Effector CD8-positive, alpha-beta T cell (primary cell): Measurements from ENCODE around the gene SHMT1.
"Not testable (repeated sequence)": the region's sequence is repeated elsewhere in the genome, so short reads cannot be mapped to it uniquely, and the experiment has no call there.

ENCODE experiments used
- DNase-seq: peaks from one replicate; lab custom pipeline; 2025; lab: John Stamatoyannopoulos, UW
- total RNA-seq, 4 experiments: gene quantifications; one replicate each; lab custom pipeline; 2026; lab: John Stamatoyannopoulos, UW

SHMT1 gene
- total RNA-seq: 13.8 to 22.8 (median 17.5) reads per million in 4 experiments

- peak; percentile 86 for DNase-seq
Measured at GRCh38 chr17:18363101-18364049, at the start of gene SHMT1. SHMT1 (minus strand) TSS chr17:18363550; CDS start chr17:18355981, 7,569 bp downstream.

DNA sequence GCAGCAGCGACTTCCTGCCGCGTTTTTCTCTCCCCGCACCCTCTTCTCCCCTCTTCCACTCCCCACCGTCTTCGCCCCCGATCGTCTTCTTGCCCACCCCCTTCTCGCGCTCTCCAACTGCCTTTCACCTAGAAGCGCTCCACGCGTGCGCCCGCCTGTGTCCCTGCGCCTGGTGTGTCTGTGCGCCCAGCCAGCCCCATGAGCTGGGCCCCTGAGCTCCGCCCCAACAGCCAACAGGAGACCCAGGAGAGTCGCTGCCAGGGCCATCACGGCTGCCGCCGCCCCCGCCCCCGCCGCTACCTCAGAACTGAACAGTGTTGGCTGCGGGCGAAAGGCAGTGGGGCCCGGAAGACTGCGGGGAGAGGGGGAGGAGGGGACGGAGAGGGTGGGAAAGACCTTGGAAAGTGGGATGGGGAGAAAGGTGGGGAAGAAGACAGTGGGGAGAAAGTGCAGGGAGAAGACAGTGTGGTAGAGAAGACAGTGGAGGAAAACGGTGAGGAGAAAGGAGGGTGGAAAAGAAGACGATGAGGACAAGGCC lies 48.7 kb upstream of the SHMT1 start:
- DNase-seq: not testable (repeated sequence)

DNA sequence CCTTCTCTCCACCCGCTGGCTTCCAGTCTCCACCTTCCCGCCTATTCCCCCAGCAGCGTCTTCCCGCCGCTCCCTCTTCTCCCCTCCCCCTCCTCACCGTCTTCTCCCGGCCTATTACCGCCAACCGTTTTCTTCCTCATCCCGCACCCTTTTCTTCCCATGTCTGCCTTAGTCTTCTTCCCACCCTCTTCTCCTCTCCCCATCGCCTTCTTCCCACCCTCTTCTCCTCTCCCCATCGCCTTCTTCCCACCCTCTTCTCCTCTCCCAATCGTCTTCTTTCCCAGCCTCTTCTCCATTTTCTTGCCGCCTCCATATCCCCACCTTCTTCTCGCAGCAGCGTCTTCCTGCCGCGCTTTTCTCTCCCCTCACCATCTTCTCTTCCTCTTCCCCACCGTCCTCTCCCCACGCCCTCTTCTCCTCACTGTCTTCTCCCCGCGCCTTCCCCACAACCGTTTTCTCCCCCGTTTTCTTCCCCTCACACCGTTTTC lies 48.1 kb upstream of the SHMT1 start:
- DNase-seq: not testable (repeated sequence)

GRCh38 chr17:18410736-18411135 lies 47.4 kb upstream of the SHMT1 start:
- DNase-seq: not testable (repeated sequence)

DNA sequence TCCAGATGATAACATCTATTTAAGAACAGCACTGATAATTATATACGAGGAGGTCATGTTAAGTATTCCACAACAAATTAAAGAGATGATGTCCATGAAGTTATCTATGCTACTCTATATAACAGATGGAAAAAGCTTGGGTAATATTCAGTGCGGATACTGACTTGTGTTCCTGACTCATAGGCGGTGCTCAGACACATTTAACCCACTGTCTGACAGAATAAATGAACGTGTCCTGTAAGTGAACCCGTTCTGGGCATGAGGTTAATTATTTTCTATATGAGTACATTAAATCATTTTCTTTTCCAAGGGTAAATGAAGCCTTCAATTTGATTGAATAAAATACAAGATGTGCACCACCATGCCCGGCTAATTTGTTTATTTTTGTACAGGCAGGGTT lies 46.0 kb upstream of the SHMT1 start:
- not testable (repeated sequence) for DNase-seq

GRCh38 chr17:18408906-18409305 lies 45.6 kb upstream of the SHMT1 start:
- not testable (repeated sequence) for DNase-seq

DNA sequence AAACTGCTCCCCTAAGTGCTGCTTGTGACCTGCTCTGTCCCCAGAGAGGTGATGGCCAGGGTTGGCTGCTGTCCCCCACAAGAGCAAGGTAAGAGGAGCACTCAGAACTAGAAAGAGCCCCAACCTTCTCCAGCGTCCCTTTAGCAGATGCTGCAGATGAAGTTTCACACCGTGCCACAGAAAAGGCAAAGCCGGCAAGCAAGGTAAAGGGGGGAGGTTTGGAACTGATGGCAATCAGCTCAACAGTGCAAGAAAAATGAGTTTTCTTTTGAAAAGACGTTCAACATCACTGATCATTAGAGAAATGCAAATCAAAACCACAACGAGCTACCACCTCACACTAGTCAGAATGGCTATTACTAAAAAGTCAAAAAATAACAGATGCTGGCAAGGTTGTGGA lies 40.3 kb upstream of the SHMT1 start:
- not testable (repeated sequence) for DNase-seq

- not testable (repeated sequence) for DNase-seq
Measured at GRCh38 chr17:18403166-18403565, 39.8 kb upstream of the SHMT1 start.

DNA sequence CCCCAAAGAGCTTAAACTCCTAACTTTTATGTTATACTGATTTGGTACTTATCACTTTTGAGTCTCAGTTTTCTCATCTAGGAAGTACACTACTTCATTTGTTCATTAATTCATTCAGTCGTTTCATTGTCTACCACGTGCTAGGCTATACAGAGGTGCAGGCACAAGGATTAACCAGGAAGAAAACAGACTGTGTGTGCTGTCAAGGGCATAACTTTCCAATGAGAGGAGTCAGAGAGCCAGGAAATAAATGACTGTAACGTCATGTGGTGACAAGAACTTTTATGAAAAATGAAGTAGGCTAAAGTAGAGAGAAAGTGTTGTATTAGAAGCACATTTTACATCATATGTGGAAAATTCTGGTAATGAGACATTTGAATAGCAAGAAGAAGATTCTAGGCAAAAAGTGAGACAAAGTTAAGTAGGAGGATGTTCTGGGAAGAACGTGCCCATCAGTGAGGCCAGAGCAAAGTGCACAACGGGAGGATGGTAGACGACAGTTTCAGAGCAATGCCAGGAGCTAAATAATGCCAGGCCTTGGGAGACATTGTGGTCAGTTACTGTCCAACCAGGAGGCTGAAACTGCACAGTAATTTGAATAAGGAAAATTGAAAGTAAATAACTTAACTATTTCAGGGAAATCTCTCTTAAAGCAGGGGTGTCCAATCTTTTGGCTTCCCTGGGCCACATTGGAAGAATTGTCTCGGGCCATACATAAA lies 38.7 kb upstream of the SHMT1 start:
- not testable (repeated sequence) for DNase-seq

DNA sequence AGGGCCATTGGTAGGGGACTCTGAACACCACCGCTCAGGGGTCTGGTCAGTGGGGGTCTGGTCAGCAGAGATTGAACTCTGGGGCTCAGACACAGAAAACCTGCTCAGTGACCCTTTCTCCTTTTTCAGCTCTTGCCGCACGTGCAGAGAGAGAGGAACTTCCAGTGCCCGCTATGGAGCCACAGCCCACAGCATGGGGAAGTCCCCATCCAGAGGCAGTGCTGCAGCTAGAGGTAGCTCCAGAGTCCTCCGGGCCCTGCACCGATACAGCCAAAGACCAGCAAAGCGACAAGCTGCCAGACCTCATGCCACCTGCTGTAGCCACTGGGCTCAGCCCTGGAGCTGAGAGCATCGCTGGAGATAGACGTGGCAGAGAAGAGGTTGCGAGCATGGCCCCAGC lies 25.4 kb upstream of the SHMT1 start:
- DNase-seq: not testable (repeated sequence)

DNA sequence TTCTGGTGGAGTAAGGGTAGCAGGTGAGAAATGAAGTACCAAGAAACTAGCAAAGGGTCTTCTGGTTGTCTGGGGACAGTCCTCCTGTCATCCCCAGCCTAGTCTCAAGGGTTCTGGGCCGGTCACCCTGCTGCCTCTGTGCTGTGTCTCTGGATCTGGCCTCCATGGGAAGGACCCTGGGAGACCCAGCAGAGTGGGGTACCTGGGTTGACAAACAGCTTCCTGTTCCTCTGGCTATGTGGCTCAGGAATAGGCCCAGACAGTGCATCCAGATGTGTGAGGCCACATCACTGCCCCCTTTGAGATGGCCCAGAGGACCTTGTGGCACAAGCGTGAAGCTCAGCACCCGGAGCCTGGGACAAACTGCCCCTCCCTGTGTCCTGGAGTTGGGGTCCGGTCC lies 24.9 kb upstream of the SHMT1 start:
- not testable (repeated sequence) for DNase-seq

DNA sequence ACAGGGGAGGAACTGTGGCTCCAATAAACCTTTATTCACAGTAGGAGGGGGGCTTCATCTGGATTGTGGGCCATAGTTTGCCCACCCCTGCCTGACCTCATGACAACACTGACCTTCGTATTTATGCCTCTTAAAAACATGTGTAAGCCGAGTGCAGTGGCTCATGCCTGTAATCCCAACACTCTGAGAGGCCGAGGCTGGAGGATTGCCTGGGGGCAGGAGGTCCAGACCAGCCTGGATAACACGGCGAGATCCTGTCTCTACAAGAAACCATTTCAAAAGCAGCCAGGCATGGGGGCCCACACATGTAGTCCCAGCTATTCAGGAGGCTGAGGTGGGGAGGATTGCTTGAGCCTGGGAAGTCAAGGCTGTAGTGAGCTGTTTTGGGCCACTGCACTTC lies 24.2 kb upstream of the SHMT1 start:
- DNase-seq: not testable (repeated sequence)

GRCh38 chr17:18384271-18384670 lies 20.9 kb upstream of the SHMT1 start:
- DNase-seq: not testable (repeated sequence)

- not testable (repeated sequence) for DNase-seq
Measured at GRCh38 chr17:18383079-18383481, 19.7 kb upstream of the SHMT1 start.

GRCh38 chr17:18382441-18383078 lies 19.2 kb upstream of the SHMT1 start:
- no peak for DNase-seq

GRCh38 chr17:18381953-18382245 lies 18.5 kb upstream of the SHMT1 start:
- DNase-seq: no peak

GRCh38 chr17:18381158-18381952 lies 18.0 kb upstream of the SHMT1 start:
- no peak for DNase-seq

- no peak for DNase-seq
Measured at GRCh38 chr17:18380471-18381157, 17.3 kb upstream of the SHMT1 start.

DNA sequence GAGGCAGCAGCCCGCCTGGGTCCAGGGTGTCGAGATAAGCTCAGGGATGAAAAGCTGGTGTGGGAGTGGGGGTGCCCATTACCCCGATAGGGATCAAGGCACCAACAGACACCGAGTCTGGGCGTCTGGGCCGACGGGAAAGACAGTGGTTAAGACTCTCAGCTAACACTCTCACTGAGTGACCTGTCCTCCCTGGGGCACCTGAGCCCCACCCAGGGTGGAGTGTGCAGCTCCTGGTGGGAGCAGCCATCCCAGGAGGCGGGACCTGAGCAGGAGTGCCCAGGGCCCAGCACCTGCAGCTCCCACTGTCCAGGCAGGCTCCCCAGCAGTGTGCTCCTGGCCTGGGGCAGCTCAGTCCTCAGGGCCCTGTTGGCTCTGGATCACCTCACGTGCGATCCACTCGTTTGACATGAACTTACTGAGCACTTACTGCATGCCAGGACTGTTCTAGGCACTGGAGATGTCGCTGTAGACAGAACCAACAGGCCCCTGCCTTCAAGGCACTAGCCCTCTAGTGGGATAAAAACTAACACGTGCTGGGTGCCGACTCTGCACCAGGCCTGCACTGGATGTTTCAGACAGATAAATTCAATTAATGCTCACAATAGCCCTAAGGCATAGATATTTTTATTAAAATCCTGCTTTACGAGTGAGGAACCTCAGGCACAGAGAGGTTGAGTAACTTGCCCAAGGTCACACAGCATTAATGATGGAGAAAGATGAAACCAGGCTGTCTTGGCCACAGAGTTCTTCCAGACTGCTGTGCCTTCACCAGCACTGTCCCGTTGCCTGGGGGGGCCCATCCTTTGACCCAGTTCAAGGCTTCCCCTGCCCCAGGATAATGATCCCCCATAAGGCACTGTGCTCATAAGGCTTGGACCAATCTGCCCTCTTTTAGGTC lies 16.1 kb upstream of the SHMT1 start:
- DNase-seq: no peak
